Transverse colon (tissue), 3 donors: ENCODE data around the gene THBD.

ENCODE experiments used
- EP300 ChIP-seq: sonication (generic); formaldehyde crosslinking; IDR thresholded peaks from one replicate; pipeline ENCODE4 v1.6.1; 2017; ENCODE audit warnings: antibody characterized with exemption, low read depth
- TF ChIP-seq, protein P1 (sequence below), 5 experiments: fragments of 200-600 bp in 3 of 5; fragments of 450-650 bp in 2 of 5; sonication (generic) in 3 of 5; IDR thresholded peaks; 1 replicate in 2 of 5; 2 replicates in 3 of 5; pipeline ENCODE4 v1.5.1; 2016 to 2017; ENCODE audit warnings: antibody characterized with exemption in 5 of 5, inconsistent platforms in 3 of 5, mild to moderate bottlenecking in 2 of 5, moderate library complexity in 1 of 5

DNA sequence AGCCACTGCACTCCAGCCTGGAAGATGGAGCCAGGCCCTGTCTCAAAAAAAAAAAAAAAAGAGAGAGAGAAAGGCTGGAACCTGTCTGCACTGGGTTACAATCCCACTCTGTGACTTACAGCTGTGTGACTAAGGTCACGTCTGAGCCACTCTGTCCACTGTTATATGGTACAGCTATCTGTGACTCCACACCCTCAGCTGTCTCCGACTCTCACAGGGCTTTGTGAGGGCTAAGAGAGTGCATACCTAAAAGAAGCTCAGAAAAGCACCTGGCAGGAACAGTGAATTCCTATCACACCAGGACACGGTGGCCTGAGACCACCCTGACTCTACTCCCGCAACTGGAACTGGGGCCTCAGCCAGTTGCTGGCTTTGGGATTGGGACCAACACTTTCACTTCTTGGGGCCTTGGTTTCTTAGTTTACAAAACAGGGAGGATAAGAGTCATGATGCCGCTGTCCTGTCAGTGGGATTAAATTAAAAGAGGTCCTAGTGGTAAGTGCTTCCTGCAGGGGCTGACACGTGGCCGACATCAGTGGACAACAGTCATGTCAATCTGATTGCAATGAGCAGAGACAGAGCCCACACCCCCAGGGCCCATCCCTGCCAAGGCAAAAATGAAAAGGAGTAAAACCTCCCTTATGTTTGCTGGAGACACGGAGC lies 42.4 kb upstream of the THBD start:
- no peak for TF ChIP-seq EP300
- TF ChIP-seq, protein P1, sequence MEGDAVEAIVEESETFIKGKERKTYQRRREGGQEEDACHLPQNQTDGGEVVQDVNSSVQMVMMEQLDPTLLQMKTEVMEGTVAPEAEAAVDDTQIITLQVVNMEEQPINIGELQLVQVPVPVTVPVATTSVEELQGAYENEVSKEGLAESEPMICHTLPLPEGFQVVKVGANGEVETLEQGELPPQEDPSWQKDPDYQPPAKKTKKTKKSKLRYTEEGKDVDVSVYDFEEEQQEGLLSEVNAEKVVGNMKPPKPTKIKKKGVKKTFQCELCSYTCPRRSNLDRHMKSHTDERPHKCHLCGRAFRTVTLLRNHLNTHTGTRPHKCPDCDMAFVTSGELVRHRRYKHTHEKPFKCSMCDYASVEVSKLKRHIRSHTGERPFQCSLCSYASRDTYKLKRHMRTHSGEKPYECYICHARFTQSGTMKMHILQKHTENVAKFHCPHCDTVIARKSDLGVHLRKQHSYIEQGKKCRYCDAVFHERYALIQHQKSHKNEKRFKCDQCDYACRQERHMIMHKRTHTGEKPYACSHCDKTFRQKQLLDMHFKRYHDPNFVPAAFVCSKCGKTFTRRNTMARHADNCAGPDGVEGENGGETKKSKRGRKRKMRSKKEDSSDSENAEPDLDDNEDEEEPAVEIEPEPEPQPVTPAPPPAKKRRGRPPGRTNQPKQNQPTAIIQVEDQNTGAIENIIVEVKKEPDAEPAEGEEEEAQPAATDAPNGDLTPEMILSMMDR (IDR thresholded peaks at IDR 0.05): no peak
